A549 (cell line): ENCODE data around the gene NCOA5.

Source experiments
- EP300 ChIP-seq, 2 experiments: fragments of >200 bp; sonication (Bioruptor Twin); formaldehyde crosslinking; IDR thresholded peaks; 2 replicates in 1 of 2; 3 replicates in 1 of 2; pipeline ENCODE4 v1.6.1; 2016 to 2017
- HOXA7 ChIP-seq: fragments of 250-450 bp; sonication (Bioruptor Pico); IDR thresholded peaks from 2 replicates; pipeline ENCODE4 v1.5.0; 2020; ENCODE audit warnings: mild to moderate bottlenecking, moderate library complexity
- KDM5A ChIP-seq: fragments of 200-600 bp; sonication (generic); IDR thresholded peaks from 2 replicates; pipeline ENCODE4 v1.6.1; 2016; ENCODE audit warnings: antibody characterized with exemption, mild to moderate bottlenecking
- POLR2A ChIP-seq: IDR thresholded peaks from 2 replicates; pipeline ENCODE4 v1.6.1; 2012; ENCODE audit warnings: mild to moderate bottlenecking, low read length
- POLR2AphosphoS2 ChIP-seq: conservative IDR thresholded peaks from 2 replicates; pipeline ENCODE4 v1.6.1; 2012; ENCODE audit warnings: low read length, improper control_type of control experiment, inconsistent platforms
- ZNF302 ChIP-seq: fragments of 250-450 bp; sonication (Bioruptor Pico); IDR thresholded peaks from 2 replicates; pipeline ENCODE4 v1.9.0; 2021; ENCODE audit warnings: inconsistent platforms, mild to moderate bottlenecking, moderate library complexity
- TF ChIP-seq, protein P1 (sequence below): fragments of >200 bp; sonication (Bioruptor Twin); formaldehyde crosslinking; IDR thresholded peaks from 3 replicates; pipeline ENCODE4 v1.5.1; 2016

DNA sequence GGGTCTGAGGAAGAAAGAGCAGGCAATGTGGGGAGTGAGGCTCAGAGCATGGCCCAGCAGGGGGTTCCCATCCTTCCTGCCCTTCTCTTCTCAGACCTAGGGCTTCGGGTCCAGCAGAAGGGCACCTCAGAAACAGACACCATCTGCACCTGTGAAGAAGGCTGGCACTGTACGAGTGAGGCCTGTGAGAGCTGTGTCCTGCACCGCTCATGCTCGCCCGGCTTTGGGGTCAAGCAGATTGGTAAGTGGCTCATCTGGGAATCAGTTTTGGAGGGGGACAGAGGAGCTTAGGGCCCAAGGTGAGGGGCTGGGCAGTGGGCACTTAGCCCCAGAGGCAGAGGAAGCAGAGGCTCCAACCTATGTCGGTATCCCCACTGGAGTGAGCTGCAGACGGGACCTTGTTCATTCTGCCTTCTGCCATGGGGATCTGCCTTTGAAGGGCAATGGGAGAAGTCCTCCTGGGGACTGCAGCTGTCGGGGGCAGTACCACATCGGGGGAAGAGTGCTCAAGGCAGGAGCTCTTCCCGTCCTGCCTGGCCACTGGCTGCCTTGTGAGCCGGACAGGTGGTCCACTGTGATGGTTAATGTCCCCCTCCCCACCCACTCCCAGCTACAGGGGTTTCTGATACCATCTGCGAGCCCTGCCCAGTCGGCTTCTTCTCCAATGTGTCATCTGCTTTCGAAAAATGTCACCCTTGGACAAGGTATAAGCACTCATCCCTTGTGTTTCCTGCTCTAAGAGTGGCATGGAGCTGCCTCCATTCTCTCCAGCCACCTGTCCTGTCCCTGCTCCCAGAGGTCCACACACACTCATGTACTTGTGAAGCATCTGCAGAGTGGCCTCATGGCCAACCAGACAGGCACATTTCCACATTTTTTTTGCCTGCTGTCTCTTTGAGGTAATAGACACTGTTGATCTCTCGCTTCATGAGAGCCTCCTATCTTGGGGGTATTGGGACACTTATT is 33.0 kb upstream of the NCOA5 start:
- TF ChIP-seq POLR2A (no peak), POLR2AphosphoS2 (no peak), EP300 (IDR thresholded peaks at IDR 0.05) (no peak), KDM5A (no peak), ZNF302 (CRISPR knock-in tag) (no peak), HOXA7 (CRISPR knock-in tag) (no peak)
- TF ChIP-seq, protein P1, sequence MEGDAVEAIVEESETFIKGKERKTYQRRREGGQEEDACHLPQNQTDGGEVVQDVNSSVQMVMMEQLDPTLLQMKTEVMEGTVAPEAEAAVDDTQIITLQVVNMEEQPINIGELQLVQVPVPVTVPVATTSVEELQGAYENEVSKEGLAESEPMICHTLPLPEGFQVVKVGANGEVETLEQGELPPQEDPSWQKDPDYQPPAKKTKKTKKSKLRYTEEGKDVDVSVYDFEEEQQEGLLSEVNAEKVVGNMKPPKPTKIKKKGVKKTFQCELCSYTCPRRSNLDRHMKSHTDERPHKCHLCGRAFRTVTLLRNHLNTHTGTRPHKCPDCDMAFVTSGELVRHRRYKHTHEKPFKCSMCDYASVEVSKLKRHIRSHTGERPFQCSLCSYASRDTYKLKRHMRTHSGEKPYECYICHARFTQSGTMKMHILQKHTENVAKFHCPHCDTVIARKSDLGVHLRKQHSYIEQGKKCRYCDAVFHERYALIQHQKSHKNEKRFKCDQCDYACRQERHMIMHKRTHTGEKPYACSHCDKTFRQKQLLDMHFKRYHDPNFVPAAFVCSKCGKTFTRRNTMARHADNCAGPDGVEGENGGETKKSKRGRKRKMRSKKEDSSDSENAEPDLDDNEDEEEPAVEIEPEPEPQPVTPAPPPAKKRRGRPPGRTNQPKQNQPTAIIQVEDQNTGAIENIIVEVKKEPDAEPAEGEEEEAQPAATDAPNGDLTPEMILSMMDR, result no peak
